Measurements from ENCODE around the gene MCC.

- TF ChIP-seq, protein P1, sequence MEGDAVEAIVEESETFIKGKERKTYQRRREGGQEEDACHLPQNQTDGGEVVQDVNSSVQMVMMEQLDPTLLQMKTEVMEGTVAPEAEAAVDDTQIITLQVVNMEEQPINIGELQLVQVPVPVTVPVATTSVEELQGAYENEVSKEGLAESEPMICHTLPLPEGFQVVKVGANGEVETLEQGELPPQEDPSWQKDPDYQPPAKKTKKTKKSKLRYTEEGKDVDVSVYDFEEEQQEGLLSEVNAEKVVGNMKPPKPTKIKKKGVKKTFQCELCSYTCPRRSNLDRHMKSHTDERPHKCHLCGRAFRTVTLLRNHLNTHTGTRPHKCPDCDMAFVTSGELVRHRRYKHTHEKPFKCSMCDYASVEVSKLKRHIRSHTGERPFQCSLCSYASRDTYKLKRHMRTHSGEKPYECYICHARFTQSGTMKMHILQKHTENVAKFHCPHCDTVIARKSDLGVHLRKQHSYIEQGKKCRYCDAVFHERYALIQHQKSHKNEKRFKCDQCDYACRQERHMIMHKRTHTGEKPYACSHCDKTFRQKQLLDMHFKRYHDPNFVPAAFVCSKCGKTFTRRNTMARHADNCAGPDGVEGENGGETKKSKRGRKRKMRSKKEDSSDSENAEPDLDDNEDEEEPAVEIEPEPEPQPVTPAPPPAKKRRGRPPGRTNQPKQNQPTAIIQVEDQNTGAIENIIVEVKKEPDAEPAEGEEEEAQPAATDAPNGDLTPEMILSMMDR (IDR thresholded peaks at IDR 0.05): no peak
- TF ChIP-seq POLR2A (IDR thresholded peaks at IDR 0.05): no peak
These were observed 24.1 kb upstream of the MCC start for GRCh38 chr5:113512341-113512740.

Data from thyroid gland (tissue), 4 donors.